Activated CD8-positive, alpha-beta memory T cell treated with anti-CD3 and anti-CD28 coated beads, Interleukin-2, amount 50 U/mL, for 24 hours (primary cell): ENCODE results near the gene ABCA1.
"Not testable (repeated sequence)": the region's sequence is repeated elsewhere in the genome, so short reads cannot be mapped to it uniquely, and the experiment has no call there.

ENCODE experiments used
- DNase-seq: peaks from one replicate; pipeline ENCODE4 v3.0.0-alpha.2; 2020; ENCODE audit errors: extremely low read depth

The ABCA1 gene

DNA sequence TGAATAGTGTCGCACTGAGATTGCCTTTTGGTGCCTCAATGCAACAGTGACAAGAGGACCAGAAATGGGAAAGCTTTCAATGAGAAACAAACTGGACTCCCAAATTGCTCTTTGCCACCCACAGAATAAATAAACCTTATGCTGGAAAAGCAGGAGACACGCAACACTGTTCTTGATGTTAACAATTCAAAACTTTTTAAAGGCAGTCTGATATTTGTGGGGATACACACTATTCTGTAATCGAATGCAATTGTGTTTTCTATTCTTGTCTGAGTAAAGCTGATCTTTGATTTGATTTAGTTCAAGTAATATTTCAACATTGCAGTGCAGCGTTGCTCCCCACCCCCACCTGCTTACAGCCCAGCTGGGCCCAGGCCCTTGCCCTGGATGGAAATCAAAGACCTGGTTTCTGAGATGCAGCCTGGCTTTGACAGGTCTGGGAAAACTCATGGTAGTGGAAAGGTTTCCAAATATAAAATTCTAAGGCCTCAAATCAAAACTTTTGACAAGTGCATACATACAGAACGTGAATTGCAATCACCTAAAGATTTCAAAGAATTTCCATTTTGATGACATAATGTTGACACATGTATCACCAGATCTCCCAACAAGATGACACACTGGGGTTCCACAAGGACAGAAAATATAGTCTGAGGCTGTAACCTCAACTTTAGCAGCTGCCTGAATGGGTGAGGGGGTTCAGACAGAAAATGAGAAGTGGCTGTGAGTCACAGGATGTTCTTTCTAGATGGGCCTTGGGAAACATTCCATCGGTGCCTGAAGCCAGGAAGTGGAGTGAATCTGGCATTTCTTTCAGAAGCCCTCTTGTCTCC, 55.1 kb downstream of the ABCA1 start:
- no peak for DNase-seq

DNA sequence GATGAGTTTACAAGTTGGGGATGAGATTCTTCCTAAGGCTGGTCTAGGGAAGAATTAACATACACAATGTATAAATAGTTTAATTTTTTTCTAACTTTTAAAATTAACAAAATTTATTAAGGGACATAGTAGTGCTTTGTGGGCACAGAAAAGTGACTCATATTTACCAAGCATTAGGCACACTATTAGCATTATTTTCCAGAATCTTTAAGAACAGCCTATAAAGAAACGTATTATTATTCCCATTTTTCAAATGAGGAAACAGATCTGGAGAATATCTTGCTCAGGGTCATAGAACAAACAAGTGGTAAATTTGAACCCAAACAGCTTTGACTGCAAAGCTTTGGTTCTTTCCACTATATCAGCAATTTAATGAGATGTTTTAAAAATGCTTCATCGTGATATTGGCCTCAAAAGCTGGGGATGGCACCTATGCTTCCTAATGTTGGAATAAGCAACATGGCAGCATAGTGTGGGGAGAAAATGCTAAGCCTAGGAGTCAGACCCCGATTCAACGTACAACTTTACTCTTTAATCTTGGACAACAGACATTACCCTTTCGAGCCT, 55.9 kb downstream of the ABCA1 start:
- DNase-seq = no peak

DNA sequence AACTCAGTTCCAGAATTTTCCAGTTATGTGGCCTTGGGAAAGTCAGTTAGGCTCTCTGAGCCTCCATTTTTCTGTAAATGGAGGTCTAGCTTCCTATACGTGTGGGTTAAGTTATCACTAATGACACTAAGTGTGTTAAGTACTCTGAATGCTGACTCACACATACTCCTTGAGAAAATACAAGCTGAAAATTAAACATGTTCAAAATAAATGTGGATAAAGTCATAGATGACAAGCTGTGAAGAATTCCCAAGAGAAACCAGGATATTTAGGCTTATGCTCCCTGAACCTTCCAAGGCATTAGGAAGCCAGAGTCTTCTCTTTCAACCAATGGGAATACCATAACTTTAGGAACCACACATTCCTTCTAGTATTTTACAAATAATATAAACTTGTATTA, 58.1 kb downstream of the ABCA1 start:
- DNase-seq = no peak

DNA sequence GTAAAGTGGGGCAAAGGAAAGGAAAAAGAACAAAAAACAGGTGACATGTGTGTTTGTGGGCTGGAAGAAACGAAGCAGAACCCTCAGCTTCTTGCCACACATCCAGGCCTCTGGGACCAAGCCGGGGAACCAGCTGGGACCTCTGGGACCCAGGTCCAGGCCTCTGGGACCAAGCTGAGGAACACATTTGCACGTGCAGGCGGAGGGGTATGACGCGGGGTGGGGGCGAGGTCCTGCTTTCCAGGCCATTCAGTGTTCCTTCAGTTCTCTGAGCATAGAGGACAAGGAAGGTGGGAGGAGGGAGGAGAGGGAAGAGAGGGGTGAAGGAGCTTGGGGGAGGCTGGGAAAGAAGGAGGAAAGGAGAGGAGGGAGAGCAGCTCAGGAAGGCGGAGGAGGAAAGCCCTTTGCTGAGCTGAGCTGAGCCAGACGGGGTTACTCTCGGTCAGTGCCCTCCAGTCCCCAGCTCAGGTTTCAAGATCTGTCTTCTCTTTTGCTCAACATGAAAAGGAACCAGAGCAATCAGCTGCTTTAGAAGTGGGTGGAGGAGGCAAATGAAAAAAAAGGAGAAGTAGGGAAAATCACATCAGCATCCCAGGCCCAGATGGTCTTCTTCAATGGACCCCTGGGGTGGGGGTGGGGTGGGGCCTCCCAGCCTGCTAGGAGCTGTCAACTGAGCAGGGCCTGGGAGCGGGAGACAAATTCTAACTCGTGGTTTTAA, 59.1 kb downstream of the ABCA1 start:
- DNase-seq = no peak

DNA sequence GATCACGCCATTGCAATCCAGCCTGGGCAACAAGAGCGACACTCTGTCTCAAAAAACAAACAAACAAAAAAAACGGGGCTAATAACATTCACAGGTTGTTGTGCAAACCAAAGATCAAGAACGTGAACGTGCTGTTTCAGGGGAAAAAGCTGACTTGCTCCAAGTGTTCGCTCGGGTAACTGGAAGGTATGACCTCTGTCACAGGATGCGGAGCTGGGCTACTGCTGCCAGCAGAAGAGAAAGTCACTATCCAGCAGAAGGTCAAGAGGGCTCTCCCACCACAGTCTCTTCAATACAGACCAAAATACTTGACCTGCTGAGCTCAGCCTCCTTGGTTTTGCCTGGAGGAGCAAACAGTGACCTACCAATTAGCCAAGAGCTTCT, 59.7 kb downstream of the ABCA1 start:
- DNase-seq = no peak

DNA sequence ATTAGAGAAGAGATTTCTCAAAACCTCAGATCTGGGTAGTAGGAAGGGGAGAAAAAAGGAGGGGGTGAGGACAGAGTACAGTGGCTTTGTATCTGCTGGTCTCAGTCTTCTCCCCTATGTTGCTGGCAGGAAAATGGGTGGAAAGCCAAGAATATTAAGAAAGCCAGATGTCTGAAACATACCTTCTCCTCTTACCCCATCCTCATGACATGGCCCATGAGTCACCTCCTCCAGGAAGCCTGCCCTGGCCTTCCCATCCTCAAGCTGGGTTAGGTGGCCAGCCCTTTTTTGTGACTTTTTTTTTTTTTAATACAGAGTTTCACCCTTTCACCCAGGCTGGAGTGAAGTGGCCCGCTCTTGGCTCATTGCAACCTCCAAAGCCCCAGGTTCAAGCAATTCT, 61.8 kb downstream of the ABCA1 start:
- DNase-seq = no peak

DNA sequence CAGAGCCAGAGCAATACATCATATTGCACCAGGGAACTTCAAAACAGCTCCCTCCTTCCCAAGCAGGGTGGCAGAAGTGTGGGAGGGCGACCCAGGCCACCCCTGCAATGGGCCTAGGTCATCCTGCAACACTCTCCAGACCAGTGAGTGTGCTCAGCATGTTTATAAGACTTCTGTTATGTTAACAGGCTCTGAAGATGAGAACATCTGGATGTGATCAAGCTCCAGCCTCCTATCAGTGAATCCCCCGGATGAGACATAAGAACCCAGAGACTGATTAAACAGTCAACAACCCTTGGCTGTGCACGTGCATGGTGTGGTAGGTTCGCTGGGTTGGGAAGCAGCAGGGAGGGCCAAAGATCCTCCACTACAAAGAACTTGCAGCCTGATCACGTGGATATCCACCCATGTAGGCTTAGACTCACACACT, 63.3 kb downstream of the ABCA1 start:
- no peak for DNase-seq

DNA sequence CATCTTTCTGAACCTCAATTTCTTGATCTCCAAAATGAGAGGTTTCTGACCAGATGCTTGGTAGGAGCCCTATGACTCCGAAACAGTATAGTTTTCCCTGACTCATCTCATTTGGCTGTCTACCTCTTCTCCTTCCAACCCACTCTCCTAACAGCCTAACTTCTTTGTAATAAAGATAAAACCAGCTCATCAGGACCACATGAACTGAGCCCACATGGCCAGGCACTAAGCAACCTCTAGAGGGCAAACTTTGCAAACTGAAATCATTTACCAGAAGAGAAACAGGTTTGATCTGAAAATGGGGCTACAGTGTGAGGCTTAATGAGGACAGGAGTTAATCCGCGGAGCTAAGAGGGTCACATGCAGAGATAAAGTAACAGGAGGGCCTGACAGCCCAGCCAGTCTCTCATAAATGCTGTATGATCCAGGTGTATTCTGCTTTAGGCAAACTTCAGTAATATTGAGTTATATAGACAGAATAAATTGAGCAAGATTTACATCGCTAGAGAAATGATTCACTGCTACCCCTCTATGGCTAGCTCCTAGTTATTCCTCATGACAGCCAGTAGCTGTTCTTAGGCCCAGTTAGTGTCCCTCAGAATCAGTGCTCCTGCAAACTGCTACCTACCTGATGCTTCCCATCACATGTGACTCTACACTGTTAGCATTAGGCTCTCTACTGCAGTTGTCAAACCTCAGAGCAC, 64.6 kb downstream of the ABCA1 start:
- no peak for DNase-seq

DNA sequence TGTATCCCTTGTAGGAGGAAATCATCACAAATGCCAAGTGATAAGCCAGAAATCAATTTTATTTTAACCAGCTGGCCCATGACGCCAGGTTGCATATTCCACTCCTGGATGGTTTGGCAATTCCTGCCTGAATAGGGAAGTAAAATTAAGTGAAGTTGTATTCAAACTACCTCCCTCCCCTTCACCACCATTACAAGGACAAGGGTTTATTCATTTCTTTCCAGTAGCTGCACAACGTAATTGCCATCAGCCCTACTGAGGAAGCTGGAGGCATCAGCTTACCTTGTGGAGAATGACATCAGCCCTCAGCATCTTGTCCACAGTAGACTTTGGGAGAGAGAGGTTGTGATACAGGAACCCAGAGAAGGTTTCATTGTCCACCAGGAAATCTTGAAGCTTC, 66.6 kb downstream of the ABCA1 start:
- no peak for DNase-seq

DNA sequence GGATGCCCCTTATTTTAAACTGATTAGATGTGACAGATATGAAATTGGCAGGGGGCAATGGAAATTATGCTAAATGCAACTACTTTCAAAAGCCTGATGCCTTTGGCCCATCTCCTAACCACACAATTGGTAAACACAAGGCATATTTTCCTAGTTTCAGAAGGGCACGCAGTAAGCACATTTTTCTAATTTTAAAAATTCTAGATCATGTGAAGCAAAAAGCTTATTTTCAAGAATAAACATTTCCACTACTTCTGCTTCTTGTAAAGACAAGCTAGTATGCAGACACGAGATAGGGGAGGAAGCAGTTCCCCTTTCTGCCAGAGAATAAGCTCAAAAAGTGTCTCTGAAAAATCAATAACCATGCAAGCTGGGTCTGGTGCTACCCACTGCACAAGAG, 67.7 kb downstream of the ABCA1 start:
- no peak for DNase-seq

DNA sequence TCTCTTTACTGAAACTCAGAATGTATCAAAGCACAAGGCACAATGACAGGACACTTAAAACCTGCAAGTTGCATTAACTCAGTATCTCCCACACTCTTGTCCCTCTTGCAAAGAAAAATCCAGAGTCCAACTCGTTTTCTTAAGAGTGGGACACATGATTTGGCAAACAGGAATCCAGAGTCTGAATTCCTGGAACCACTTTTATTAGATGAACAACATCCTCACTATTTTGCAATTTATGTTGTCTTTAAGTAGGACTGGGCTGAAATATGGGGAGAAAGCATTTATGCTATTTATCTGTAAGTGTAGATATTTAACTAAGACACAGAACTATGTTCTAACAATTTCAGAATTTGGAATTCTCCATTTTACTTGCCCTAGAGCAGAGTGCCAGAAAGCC, 69.1 kb downstream of the ABCA1 start:
- DNase-seq = no peak

DNA sequence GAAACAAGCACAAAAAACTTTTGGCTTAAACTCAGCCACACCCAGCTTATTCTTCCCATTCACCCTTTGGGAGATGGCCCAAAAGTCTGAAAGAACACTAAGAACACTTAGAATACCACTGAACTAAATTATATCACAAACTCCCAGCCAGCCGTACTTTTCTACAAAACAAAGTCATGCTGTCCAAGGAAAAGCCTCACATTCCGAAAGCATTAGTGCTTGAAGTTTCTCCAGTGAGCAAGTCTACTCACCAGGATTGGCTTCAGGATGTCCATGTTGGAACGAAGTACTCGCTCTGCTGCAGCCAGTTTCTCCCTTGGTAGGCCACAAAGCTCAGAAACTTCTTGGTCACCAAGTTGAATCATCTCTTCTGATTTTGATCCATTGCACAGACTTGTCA, 69.7 kb downstream of the ABCA1 start:
- no peak for DNase-seq

DNA sequence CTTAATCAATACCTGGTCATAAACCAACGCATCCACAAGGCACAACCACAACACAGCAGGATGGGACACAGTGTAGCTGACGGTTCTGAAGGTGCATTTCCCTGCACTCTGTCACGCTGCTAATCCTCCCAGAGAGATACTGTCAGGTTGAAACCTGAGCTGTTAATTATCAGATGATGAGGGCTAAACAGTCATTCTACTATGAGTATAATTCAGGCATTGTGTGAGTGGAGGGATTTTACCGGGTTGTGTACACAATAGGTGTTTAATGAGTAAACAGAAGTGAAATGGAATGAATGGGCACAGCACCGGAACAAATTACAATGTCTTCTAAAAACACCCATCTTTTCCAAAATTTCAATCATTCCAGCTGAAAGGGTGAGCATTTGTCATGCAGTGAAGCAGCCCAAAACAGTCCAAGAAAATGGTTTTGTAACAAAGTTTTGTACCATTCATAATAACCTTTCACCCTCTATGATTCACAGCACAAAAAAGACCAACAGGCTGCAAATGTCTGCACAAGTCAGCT, 71.5 kb downstream of the ABCA1 start:
- no peak for DNase-seq

DNA sequence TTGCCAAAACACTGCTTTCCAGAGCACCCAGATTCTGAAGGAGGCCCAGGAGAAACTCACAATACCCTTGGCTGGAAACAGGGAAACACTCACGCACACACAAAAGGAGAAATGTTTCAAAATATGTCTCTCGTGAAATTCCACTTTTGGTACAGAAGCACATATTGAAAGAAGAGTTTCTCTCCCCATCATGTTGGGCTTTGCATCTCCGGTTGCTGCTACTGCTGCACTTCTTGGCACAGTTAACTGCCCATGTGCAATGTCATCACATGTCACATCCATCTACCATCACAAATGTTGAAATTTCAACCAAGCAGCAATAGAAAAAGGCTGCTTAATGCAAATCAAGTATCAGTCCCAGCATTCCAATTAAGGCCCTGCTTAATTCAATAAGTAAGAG, 72.1 kb downstream of the ABCA1 start:
- no peak for DNase-seq

DNA sequence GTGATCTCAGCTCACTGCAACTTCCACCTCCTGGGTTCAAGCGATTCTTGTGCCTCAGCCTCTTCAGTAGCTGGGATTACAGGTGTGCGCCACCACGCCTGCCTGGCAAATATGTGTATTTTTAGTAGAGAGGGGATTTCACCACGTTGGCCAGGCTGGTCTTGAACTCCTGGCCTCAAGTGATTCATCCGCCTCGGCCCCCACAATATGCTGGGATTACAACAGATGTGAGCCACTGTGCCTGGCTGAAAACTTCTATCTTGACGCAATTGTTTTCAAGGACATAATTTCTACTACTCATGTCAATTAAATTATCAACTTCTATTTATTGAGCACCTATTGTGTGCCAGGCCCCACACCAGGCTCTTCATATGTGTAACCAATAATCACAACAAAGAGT, 72.7 kb downstream of the ABCA1 start:
- not testable (repeated sequence) for DNase-seq

DNA sequence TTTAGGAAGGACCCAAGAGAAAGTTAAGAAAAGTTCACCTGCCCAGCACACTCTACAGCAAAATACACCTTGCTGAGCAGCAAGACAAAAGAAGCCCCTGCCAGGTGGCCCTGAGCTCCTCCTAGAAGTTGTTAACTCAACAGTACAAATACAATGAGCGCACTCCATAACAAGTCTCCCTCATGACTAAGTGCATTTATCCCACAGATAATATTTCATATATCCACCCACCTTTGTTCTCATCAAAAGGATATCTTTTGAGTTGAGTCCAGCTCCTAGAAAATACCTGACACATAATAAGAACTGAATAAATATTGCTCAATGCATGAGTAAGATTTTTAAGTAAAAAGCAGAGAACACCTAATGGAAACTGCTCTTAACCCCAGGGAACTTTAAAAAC, 73.3 kb downstream of the ABCA1 start:
- no peak for DNase-seq

DNA sequence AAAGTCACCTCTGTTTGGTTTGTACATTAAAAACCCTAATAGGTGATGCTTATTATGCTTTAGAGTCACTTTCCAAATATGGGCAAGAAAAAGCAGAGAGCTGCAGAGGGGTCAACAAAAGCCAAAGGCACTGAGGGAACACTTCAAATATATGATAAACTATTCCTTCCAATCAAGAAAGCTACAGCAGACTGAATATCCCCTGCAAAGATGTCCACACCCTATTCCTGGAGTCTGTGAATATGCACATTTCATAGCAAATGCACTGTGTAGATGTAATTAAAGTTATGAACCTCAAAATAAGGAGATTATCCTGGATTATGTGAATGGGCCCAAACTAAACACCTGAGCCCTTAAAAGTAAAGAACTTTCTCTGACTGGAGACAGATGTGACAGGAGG, 74.3 kb downstream of the ABCA1 start:
- no peak for DNase-seq

DNA sequence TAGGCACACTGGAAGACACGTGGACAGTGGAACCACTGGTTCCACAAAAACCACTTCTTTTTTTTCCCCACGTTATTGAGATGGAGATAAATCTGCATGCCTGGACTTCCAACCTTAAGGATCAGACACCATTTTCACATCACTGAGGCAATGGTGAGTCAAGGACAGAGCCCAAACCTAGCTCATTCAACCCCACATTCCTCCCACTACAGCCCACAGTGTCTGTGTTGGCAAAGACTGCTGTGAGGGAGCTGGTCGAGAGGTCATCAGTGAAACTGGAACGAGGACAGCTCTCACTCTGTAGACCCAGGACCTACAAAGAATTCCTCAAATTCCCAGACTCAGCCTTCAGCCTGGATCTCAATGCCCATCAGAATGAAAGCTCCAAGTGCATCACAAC, 74.8 kb downstream of the ABCA1 start:
- no peak for DNase-seq

DNA sequence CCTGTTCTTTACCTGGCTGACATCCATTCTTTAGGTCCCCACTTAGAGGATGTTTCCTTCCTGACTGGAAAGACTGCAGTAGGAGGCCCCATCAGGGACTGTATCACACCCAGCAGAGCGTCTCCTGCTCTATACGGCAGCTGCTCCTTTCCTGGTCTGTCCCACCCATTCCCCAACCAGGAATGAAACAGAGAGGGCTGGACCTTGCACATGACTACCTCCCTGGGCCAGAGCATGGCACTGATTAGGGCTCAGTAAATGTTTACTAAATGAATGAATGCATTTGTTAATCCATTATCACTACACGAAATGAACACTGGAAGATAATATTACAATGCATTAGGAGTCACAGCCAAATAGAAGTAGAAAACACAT, 76.4 kb downstream of the ABCA1 start:
- no peak for DNase-seq

DNA sequence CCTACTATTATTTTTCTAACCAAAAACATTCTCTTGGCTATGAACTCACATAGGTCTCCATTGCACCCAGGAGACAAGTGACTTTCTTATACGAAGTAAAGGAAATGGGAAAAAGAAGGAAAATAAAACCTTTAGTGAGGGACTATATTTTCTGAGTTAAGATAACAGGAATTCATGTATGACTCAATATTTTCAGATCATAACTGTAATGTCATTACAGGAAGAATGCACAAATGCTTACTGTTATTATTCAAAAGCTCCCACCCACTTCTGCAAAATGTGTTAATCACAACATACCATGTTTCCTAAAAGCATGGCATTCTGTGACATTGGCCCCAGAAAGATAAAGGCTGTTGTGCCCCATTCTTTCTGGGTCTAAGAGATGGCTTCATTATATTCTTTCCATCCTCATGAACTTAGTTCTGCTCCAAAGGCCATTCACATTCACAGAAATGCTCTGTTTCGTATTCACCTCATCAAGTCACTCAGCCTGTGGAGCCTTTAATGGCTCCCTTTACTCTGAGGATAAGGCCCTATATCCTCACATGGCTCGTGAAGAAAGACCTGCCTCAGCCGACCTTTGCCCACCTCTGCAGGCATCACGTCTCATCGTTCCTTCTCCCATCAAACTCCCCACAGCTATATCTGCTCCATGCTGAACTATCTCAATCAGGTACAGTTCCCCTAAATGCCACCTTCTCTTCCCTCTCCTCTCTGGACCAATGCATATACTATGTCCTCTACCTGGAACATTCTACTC, 77.0 kb downstream of the ABCA1 start:
- DNase-seq = no peak

DNA sequence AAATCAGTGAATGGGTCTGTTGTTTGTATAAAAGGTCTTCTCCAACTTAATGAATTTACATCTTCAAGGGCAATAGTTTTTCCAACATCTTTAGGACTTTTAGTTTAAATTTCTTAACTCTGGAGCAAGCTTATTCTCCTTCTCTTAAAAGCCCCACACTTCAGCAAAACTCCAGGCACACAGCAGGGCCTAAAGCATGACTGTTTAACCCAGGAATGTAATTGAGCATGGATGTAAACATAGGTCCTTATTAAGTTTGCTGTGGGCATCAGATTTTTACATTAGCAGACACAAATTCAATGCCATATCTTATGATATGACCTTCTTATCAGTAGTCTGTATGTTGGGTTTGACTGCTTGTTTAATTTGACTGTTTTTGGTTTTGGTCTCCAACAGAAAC, 78.9 kb downstream of the ABCA1 start:
- no peak for DNase-seq

DNA sequence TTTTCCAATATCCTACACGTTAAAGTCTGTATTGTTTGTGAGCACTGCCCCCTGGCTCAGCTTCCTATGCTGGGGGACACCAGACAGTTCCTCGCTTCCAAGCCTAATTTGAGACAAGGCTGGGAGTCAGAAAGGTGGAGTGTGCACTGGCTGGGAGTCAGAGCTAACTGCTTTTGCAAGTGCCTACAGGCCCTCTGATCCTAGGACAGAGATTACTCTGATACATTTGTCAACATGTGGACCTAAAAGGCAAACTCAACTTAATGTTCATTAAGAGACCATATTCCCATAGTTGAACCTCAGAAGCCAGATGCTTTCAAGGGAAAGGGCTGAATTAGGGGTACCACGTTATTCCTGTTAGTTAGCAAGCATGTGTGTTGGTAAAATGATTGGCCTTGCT, 83.2 kb downstream of the ABCA1 start:
- DNase-seq = no peak
